H9 (cell line): Measurements from ENCODE around the gene ZBTB20. TPM values are rescaled to one million over a fixed set of nuclear protein-coding genes. Genes with fewer than 3 reads are reported as not detected.

Experiments
- DNase-seq: peaks from one replicate; pipeline ENCODE4 v3.0.0-alpha.2; 2017
- H2AFZ ChIP-seq: one replicate; pipeline ENCODE4 v1.6.1; 2013; ENCODE audit warnings: mild to moderate bottlenecking, low read length, control low read depth, moderate library complexity
- H2AK5ac ChIP-seq: 2 replicates; pipeline ENCODE4 v1.6.1; 2013; ENCODE audit warnings: low read length, control low read depth, mixed read lengths; ENCODE audit not compliant: insufficient read length
- H2BK120ac ChIP-seq: one replicate; pipeline ENCODE4 v1.6.1; 2013; ENCODE audit warnings: low read depth, mild to moderate bottlenecking, low read length, control low read depth, inconsistent platforms; ENCODE audit not compliant: poor library complexity, severe bottlenecking
- H2BK12ac ChIP-seq: 2 replicates; pipeline ENCODE4 v1.6.1; 2013; ENCODE audit warnings: low read length, control low read depth, mixed read lengths, low read depth; ENCODE audit not compliant: insufficient read length
- H2BK15ac ChIP-seq: 2 replicates; pipeline ENCODE4 v1.6.1; 2013; ENCODE audit warnings: low read depth, low read length, control low read depth
- H2BK20ac ChIP-seq: one replicate; pipeline ENCODE4 v1.6.1; 2013; ENCODE audit warnings: low read depth, mild to moderate bottlenecking, low read length, control low read depth, inconsistent platforms; ENCODE audit not compliant: poor library complexity, severe bottlenecking
- H2BK5ac ChIP-seq: 2 replicates; pipeline ENCODE4 v1.6.1; 2013; ENCODE audit warnings: low read length, control low read depth, mixed read lengths; ENCODE audit not compliant: insufficient read length
- H3K14ac ChIP-seq: 2 replicates; pipeline ENCODE4 v1.6.1; 2013; ENCODE audit warnings: low read length, control low read depth; ENCODE audit not compliant: insufficient read depth
- H3K18ac ChIP-seq: 2 replicates; pipeline ENCODE4 v1.6.1; 2013; ENCODE audit warnings: low read depth, mild to moderate bottlenecking, mixed read lengths, low read length, control low read depth; ENCODE audit not compliant: insufficient read length
- H3K23ac ChIP-seq: 2 replicates; pipeline ENCODE4 v1.6.1; 2013; ENCODE audit warnings: low read length, control low read depth, mixed read lengths, low read depth; ENCODE audit not compliant: insufficient read length
- H3K23me2 ChIP-seq: 2 replicates; pipeline ENCODE4 v1.6.1; 2013; ENCODE audit warnings: low read depth, mild to moderate bottlenecking, mixed read lengths, low read length, control low read depth; ENCODE audit not compliant: insufficient read length, poor library complexity, severe bottlenecking
- H3K27ac ChIP-seq: 2 replicates; pipeline ENCODE4 v1.5.1; 2013; ENCODE audit warnings: low read length, control low read depth, mixed read lengths, low read depth; ENCODE audit not compliant: insufficient read length
- H3K27me3 ChIP-seq: 2 replicates; pipeline ENCODE4 v1.6.1; 2013; ENCODE audit warnings: low read length, control low read depth, inconsistent platforms; ENCODE audit not compliant: insufficient read depth
- H3K4ac ChIP-seq: 2 replicates; pipeline ENCODE4 v1.6.1; 2013; ENCODE audit warnings: low read depth, mild to moderate bottlenecking, control low read depth, inconsistent platforms, low read length, moderate library complexity
- H3K4me1 ChIP-seq: 2 replicates; pipeline ENCODE4 v1.6.1; 2013; ENCODE audit warnings: low read length, control low read depth, inconsistent platforms; ENCODE audit not compliant: insufficient read depth
- H3K4me2 ChIP-seq: 2 replicates; pipeline ENCODE4 v1.6.1; 2013; ENCODE audit warnings: low read length, control low read depth, mixed read lengths; ENCODE audit not compliant: insufficient read length, insufficient read depth
- H3K56ac ChIP-seq: 2 replicates; pipeline ENCODE4 v1.6.1; 2013; ENCODE audit warnings: low read depth, mild to moderate bottlenecking, mixed read lengths, low read length, control low read depth; ENCODE audit not compliant: insufficient read length
- H3K79me1 ChIP-seq: 2 replicates; pipeline ENCODE4 v1.6.1; 2013; ENCODE audit warnings: low read depth, mild to moderate bottlenecking, moderate library complexity, low read length, control low read depth, inconsistent platforms; ENCODE audit not compliant: insufficient read depth, poor library complexity, severe bottlenecking
- H3K79me2 ChIP-seq: 2 replicates; pipeline ENCODE4 v1.6.1; 2013; ENCODE audit warnings: low read length, control low read depth, inconsistent platforms; ENCODE audit not compliant: insufficient read depth
- H3K9ac ChIP-seq: 2 replicates; pipeline ENCODE4 v1.6.1; 2013; ENCODE audit warnings: low read length, control low read depth, mixed read lengths; ENCODE audit not compliant: insufficient read length; ENCODE audit errors: extremely low read depth
- H3K9me3 ChIP-seq: one replicate; pipeline ENCODE4 v1.6.1; 2013; ENCODE audit warnings: low read depth, low read length, inconsistent platforms; ENCODE audit not compliant: control insufficient read depth
- H3T11ph ChIP-seq: one replicate; pipeline ENCODE4 v1.6.1; 2013; ENCODE audit warnings: mild to moderate bottlenecking, low read length, control low read depth, inconsistent platforms
- H4K20me1 ChIP-seq: one replicate; pipeline ENCODE4 v1.6.1; 2013; ENCODE audit not compliant: control insufficient read depth, insufficient read length, insufficient read depth
- H4K5ac ChIP-seq: 2 replicates; pipeline ENCODE4 v1.6.1; 2013; ENCODE audit warnings: low read depth, mild to moderate bottlenecking, mixed read lengths, low read length, control low read depth; ENCODE audit not compliant: insufficient read length
- H4K8ac ChIP-seq: replicated peaks from 2 replicates; pipeline ENCODE4 v1.6.1; 2013; ENCODE audit warnings: low read length, control low read depth, mixed read lengths, low read depth; ENCODE audit not compliant: insufficient read length
- H4K91ac ChIP-seq: 2 replicates; pipeline ENCODE4 v1.6.1; 2013; ENCODE audit warnings: low read depth, mild to moderate bottlenecking, moderate library complexity, mixed read lengths, low read length, control low read depth; ENCODE audit not compliant: insufficient read length
- H3K27ac Mint-ChIP-seq, 3 experiments: 2 replicates in 2 of 3; 3 replicates in 1 of 3; pipeline ENCODE4 v1.8.0; 2020 to 2021; ENCODE audit warnings: mixed read lengths in 3 of 3, mild to moderate bottlenecking in 1 of 3, moderate library complexity in 1 of 3
- H3K27me3 Mint-ChIP-seq: 2 replicates; pipeline ENCODE4 v1.8.0; 2021; ENCODE audit warnings: low read depth, mild to moderate bottlenecking, moderate library complexity, mixed read lengths
- H3K36me3 Mint-ChIP-seq, 3 experiments: 2 replicates in 2 of 3; 3 replicates in 1 of 3; pipeline ENCODE4 v1.8.0; 2020 to 2021; ENCODE audit warnings: low read depth in 3 of 3, mixed read lengths in 3 of 3; ENCODE audit not compliant: insufficient read depth in 1 of 3
- H3K4me1 Mint-ChIP-seq, 2 experiments: 2 replicates each; pipeline ENCODE4 v1.8.0; 2020; ENCODE audit warnings: mixed read lengths in 2 of 2
- H3K4me3 Mint-ChIP-seq, 2 experiments: 2 replicates in 1 of 2; 3 replicates in 1 of 2; pipeline ENCODE4 v1.8.0; 2020 to 2021; ENCODE audit warnings: mild to moderate bottlenecking in 2 of 2, mixed read lengths in 2 of 2, moderate library complexity in 1 of 2
- H3K9me3 Mint-ChIP-seq, 2 experiments: 2 replicates in 1 of 2; 3 replicates in 1 of 2; pipeline ENCODE4 v1.8.0; 2020; ENCODE audit warnings: mild to moderate bottlenecking in 2 of 2, mixed read lengths in 2 of 2, moderate library complexity in 1 of 2
- WGBS: extraction: QIAGEN DNeasy Blood & Tissue Kit; methylation state at CpG from one replicate; pipeline ENCODE4 v1.1.7; 2013; ENCODE audit warnings: missing lambda C conversion rate, low lambda C conversion rate, mixed read lengths; ENCODE audit not compliant: insufficient read length; ENCODE audit errors: extremely low coverage; 5-methylcytosine and 5-hydroxymethylcytosine counted together
- long read RNA-seq: library from polyadenylated mRNA; unstranded; transcript quantifications from one replicate; pipeline ENCODE4 v2.0.0, GENCODE V29; 2020
- total RNA-seq: library from RNA; stranded (reverse); gene quantifications from 2 replicates; pipeline ENCODE4 v1.2.1, GENCODE V29; 2021
- TF ChIP-seq, protein P1 (sequence below): fragments of 200-600 bp; sonication (generic); conservative IDR thresholded peaks from 3 replicates; pipeline ENCODE4 v1.8.0; 2021; ENCODE audit warnings: antibody characterized with exemption, mild to moderate bottlenecking

The ZBTB20 gene
- 0.66 and 0.70 TPM in 2 replicates for total RNA-seq
- long read RNA-seq, partial matches to known transcripts = 0 of 4 reads
- long read RNA-seq, other reads (novel, unspliced or antisense) = 4 of 4 reads

DNA sequence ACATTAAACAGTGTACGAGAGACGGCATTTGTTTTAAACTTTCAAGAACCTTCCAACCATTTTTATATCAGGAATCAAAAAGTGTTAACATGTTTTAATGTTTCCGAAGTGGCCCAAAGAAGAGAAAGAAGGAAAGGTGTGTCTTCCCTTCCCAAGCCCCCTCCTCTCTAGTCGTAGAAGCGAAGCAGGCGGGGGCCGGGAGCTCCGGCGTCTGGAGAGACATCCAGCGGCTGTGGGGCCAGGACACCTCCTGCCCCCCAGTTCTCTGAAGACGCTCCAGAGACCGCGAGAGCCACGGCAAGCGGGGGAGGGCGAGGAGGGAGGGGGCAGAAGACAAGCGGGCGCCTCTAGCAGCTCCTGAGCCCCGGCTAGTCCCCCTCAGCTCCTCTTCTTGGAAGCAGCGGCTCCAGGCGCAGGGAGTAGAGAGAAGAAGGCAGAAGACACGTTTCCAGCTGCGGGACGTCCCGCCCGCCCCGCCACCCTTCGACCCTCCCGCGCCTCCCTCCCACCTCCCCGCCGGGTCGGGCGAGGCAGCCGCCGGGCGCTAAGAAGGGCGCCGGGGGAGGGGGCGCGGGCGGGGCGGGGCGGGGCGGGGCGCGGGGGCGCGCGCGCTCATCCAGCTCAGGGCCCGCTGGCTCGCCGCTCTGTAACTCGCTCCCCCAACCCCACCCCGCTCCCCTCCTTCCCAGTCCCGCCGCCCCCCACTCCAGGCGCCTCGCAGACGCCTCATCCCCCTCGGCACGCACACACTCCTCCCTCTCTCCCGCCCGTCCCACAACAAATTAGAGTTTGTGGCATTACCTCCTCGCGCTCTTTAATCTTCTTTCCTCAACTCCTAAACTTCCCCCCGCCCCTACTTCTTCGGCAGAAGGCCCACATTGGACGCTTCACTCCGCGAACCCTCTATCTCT, at the start of gene ZBTB20:
Gene ZBTB20 (minus strand): TSS at position 871 of the 911 bp plus-strand sequence.
- Histone ChIP-seq H3K79me2 (no peaks in the 10 kb centered on the region), H3K4ac (no peak within 1 kb of the TSS), H3T11ph (no peak within 1 kb of the TSS), H3K23ac (no peak within 1 kb of the TSS), H3K79me1 (no peaks in the 10 kb centered on the region), H2BK15ac (no peak within 1 kb of the TSS), H3K4me2 (peak within 1 kb of the TSS; percentile 72), H3K9ac (peak within 1 kb of the TSS; percentile 71), H3K14ac (peak within 1 kb of the TSS; percentile 98), H4K91ac (no peak within 1 kb of the TSS), H3K23me2 (peaks cover 3% of the 10 kb centered on the region), H3K27me3 (no peaks in the 10 kb centered on the region), H2AK5ac (no peak within 1 kb of the TSS), H3K56ac (no peak within 1 kb of the TSS), H4K8ac (no peak within 1 kb of the TSS), H2BK5ac (no peak within 1 kb of the TSS), H3K27ac (no peak within 1 kb of the TSS), H3K9me3 (no peaks in the 10 kb centered on the region), H3K4me1 (no peaks in the 10 kb centered on the region), H2AFZ (no peak within 1 kb of the TSS), H3K18ac (peak within 1 kb of the TSS; percentile 97), H2BK20ac (no peak within 1 kb of the TSS), H4K5ac (no peak within 1 kb of the TSS), H2BK120ac (no peak within 1 kb of the TSS), H2BK12ac (no peak within 1 kb of the TSS), H4K20me1 (no peaks in the 10 kb centered on the region)
- Mint-ChIP-seq H3K36me3 (0 out of 7 replicates have a peak, but pooled peaks cover 0 to 4% (median 0%) of the 10 kb centered on the region in 3 experiments), H3K27me3 (no peaks in the 10 kb centered on the region), H3K9me3 (no peaks in the 10 kb centered on the region), H3K4me3 (peak within 1 kb of the TSS; percentile 91 to 97), H3K4me1 (peaks cover 10 to 12% of the 10 kb centered on the region in 2 experiments), H3K27ac (peak within 1 kb of the TSS; percentile 98 to 100 (median 99))
- TF ChIP-seq, protein P1, sequence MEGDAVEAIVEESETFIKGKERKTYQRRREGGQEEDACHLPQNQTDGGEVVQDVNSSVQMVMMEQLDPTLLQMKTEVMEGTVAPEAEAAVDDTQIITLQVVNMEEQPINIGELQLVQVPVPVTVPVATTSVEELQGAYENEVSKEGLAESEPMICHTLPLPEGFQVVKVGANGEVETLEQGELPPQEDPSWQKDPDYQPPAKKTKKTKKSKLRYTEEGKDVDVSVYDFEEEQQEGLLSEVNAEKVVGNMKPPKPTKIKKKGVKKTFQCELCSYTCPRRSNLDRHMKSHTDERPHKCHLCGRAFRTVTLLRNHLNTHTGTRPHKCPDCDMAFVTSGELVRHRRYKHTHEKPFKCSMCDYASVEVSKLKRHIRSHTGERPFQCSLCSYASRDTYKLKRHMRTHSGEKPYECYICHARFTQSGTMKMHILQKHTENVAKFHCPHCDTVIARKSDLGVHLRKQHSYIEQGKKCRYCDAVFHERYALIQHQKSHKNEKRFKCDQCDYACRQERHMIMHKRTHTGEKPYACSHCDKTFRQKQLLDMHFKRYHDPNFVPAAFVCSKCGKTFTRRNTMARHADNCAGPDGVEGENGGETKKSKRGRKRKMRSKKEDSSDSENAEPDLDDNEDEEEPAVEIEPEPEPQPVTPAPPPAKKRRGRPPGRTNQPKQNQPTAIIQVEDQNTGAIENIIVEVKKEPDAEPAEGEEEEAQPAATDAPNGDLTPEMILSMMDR = no peak
- WGBS = no CpG with 5 or more reads among the region's 72 CpGs
- DNase-seq = peak; percentile 71
